Mammary epithelial cell (primary cell): ENCODE results near the gene COL5A1.

Experiments used
- CTCF ChIP-seq, 2 donors: IDR thresholded peaks in 1 of 2; conservative IDR thresholded peaks in 1 of 2; 2 replicates each; pipeline ENCODE4 v1.5.1; 2011 to 2012; ENCODE audit warnings: inconsistent platforms in 2 of 2, low read length in 2 of 2, mild to moderate bottlenecking in 2 of 2, control low read depth in 1 of 2, low read depth in 1 of 2; ENCODE audit not compliant: insufficient read depth in 1 of 2; ENCODE audit errors: extremely low read depth in 1 of 2
- EZH2 ChIP-seq: IDR thresholded peaks from 2 replicates; pipeline ENCODE4 v1.6.1; 2012; ENCODE audit warnings: low read length, inconsistent platforms, borderline replicate concordance

DNA sequence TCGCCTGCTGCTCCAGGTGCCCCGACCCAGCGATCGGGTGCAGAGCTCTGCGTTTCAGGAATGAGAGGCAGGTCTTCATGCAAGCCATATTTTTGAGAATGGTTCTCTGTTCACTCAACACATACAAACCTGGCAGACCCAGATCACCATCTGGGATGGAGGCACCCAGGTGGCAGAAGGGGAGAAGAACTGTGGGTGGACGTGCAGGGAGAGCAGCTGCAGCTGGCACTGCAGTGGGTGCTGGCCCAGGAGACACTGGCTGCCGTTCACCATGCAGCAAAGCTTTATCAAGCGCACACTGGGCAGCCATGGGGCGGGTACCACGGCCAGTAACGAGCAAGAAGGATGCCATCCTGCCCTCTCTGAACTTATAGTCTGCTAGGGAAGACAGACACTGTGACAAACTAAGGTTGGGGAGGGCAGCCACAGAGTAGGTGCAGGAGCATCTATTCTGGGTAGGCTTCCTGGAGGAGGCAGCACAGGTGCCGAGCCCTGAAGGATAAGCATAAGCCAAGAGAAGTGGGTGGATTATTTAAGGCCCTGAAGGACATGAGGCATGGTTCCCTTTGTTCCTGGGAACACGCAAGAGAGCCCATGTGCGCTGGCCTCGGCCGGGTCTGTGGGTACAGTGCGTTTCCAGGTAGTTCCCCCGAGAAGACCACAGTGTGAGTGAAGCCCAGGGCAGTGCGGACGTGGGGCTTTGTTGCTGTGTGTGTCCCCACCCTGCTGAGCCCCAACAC lies 192.8 kb downstream of the COL5A1 start:
- TF ChIP-seq CTCF (conservative IDR thresholded peaks at IDR 0.05 in 1 of 2, IDR thresholded peaks at IDR 0.05 in 1 of 2; ENCODE audit: extremely low read depth in 1 of 2, insufficient read depth in 1 of 2, low read depth in 1 of 2, low read length in 2 of 2) (no peak), EZH2 (no peak)
